Midbrain (tissue), 1 donor: ENCODE measurements around the gene VPS50.
"Not testable (repeated sequence)": the region's sequence is repeated elsewhere in the genome, so short reads cannot be mapped to it uniquely, and the experiment has no call there.

Source experiments
- DNase-seq: peaks from one replicate; lab custom pipeline; 2025; lab: John Stamatoyannopoulos, UW

Gene VPS50

GRCh38 chr7:93238748-93239147, 6.6 kb downstream of the VPS50 start:
- DNase-seq: no peak

- DNase-seq: no peak
Observed at GRCh38 chr7:93239824-93240223, 7.7 kb downstream of the VPS50 start.

GRCh38 chr7:93242106-93242505, 9.9 kb downstream of the VPS50 start:
- DNase-seq: no peak

- peak; percentile 40 for DNase-seq
Observed at GRCh38 chr7:93245525-93246432, 13.6 kb downstream of the VPS50 start.

GRCh38 chr7:93249491-93250148, 17.5 kb downstream of the VPS50 start:
- DNase-seq: no peak

GRCh38 chr7:93258661-93259060, 26.5 kb downstream of the VPS50 start:
- DNase-seq: no peak

- DNase-seq: no peak
Observed at GRCh38 chr7:93262535-93262934, 30.4 kb downstream of the VPS50 start.

- no peak for DNase-seq
Observed at GRCh38 chr7:93265220-93265619, 33.1 kb downstream of the VPS50 start.

- DNase-seq: no peak
Observed at GRCh38 chr7:93279541-93279940, 47.4 kb downstream of the VPS50 start.

- DNase-seq: no peak
Observed at GRCh38 chr7:93284908-93285307, 52.7 kb downstream of the VPS50 start.

- DNase-seq: no peak
Observed at GRCh38 chr7:93293229-93293628, 61.1 kb downstream of the VPS50 start.

GRCh38 chr7:93298206-93298605, 66.0 kb downstream of the VPS50 start:
- no peak for DNase-seq

- DNase-seq: no peak
Observed at GRCh38 chr7:93298671-93299070, 66.5 kb downstream of the VPS50 start.

- DNase-seq: no peak
Observed at GRCh38 chr7:93301736-93302135, 69.6 kb downstream of the VPS50 start.

- no peak for DNase-seq
Observed at GRCh38 chr7:93307131-93307660, 75.0 kb downstream of the VPS50 start.

GRCh38 chr7:93307943-93308342, 75.8 kb downstream of the VPS50 start:
- DNase-seq: no peak

- no peak for DNase-seq
Observed at GRCh38 chr7:93310346-93310745, 78.2 kb downstream of the VPS50 start.

GRCh38 chr7:93314449-93314848, 82.3 kb downstream of the VPS50 start:
- DNase-seq: no peak

- DNase-seq: no peak
Observed at GRCh38 chr7:93315896-93316295, 83.7 kb downstream of the VPS50 start.

- DNase-seq: no peak
Observed at GRCh38 chr7:93316730-93317129, 84.6 kb downstream of the VPS50 start.

GRCh38 chr7:93320887-93321286, 88.7 kb downstream of the VPS50 start:
- no peak for DNase-seq

- DNase-seq: not testable (repeated sequence)
Observed at GRCh38 chr7:93326291-93326690, 94.1 kb downstream of the VPS50 start.

GRCh38 chr7:93327006-93327633, 95.0 kb downstream of the VPS50 start:
- DNase-seq: no peak
